Stimulated activated CD8-positive, alpha-beta memory T cell treated with anti-CD3 and anti-CD28 coated beads, Interleukin-4, amount 100 ng/mL, for 24 hours (primary cell): ENCODE results near the gene GLI1.

ENCODE experiments used
- DNase-seq: peaks from one replicate; pipeline ENCODE4 v3.0.0-alpha.2; 2020; ENCODE audit warnings: low read depth

Gene GLI1

GRCh38 chr12:57520053-57520818 is 60.7 kb downstream of the GLI1 start, which contains the start of gene DDIT3:
TSS of gene DDIT3 (minus strand) at chr12:57520514. CDS start at chr12:57517406, 3,108 bp downstream.
- peak; percentile 100 for DNase-seq

DNA sequence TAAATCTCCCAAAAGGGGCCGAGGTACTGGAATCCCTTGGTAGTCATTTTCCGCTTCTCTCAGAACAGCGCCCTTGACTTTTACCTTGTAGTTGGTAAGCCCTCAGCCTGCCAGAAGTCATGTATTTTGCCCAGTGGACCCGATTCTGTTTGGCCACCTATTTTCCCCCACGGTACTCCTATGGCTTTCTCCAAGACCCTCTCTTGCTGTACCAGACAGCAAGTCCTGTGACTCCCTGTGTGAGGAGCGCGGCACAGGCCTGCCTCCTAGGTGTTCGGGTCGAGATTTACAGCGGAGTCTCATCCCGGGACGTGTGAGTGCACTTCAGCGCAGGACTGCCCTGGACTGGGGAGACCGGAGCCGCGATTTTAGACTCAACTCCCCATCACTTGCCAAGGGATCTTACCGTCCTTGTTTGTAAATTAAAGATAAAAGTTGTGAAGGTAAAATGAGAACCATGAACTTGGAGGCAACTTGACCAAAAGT is 62.0 kb downstream of the GLI1 start:
- DNase-seq: no peak
